MM.1S (cell line): Measurements from ENCODE around the gene VSIR.

Experiments
- EZH2 ChIP-seq: fragments of 300-600 bp; sonication (generic); optimal IDR thresholded peaks from 2 replicates; pipeline ENCODE3; 2017; ENCODE audit warnings: low read depth, mild to moderate bottlenecking, antibody characterized with exemption, low read length, mixed read lengths
- TF ChIP-seq, protein P1 (sequence below): fragments of 300-600 bp; sonication (generic); IDR thresholded peaks from 2 replicates; pipeline ENCODE4 v1.5.1; 2016; ENCODE audit warnings: antibody characterized with exemption, low read length, mixed read lengths

DNA sequence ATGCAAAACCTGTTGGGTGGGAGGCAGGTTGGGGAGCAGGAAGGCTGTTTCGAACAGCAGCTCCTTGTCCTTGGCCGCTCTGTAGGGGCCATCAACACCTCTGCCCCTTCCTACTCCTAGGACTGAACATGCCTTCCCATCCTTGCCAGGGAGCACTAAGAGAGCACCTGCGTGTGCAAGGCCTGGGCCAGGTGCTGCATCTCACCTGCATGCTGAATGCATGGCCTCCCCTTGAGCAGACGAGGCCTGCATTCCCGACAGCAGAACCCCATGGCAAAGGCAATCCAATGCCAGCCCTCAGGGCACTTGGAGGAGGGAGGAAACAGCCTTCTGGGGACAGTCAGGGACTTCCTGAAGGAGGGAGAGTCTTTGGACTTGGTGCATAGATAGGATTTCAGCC, 11.0 kb downstream of the VSIR start:
- TF ChIP-seq, protein P1, sequence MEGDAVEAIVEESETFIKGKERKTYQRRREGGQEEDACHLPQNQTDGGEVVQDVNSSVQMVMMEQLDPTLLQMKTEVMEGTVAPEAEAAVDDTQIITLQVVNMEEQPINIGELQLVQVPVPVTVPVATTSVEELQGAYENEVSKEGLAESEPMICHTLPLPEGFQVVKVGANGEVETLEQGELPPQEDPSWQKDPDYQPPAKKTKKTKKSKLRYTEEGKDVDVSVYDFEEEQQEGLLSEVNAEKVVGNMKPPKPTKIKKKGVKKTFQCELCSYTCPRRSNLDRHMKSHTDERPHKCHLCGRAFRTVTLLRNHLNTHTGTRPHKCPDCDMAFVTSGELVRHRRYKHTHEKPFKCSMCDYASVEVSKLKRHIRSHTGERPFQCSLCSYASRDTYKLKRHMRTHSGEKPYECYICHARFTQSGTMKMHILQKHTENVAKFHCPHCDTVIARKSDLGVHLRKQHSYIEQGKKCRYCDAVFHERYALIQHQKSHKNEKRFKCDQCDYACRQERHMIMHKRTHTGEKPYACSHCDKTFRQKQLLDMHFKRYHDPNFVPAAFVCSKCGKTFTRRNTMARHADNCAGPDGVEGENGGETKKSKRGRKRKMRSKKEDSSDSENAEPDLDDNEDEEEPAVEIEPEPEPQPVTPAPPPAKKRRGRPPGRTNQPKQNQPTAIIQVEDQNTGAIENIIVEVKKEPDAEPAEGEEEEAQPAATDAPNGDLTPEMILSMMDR = no peak
- TF ChIP-seq EZH2 = no peak
